Lower lobe of right lung (tissue), 2 donors: ENCODE measurements around the gene DLGAP1. TPM values are rescaled to one million over a fixed set of nuclear protein-coding genes. Genes with fewer than 3 reads are reported as not detected.

Experiments
- ATAC-seq, 2 donors: fragments of 200-7000 bp; cut with Tn5 transposase; one replicate each; pipeline ENCODE4 v1.9.1; 2020 to 2022; ENCODE audit warnings: mild to moderate bottlenecking in 2 of 2, moderate library complexity in 2 of 2
- DNase-seq: peaks from one replicate; pipeline ENCODE4 v3.0.0-alpha.2; 2020
- H3K27ac ChIP-seq: fragments of 200-600 bp; one replicate; pipeline ENCODE4 v1.8.0; 2022
- H3K27me3 ChIP-seq: fragments of 200-600 bp; one replicate; pipeline ENCODE4 v1.8.0; 2022; ENCODE audit warnings: low read depth
- H3K36me3 ChIP-seq: fragments of 200-600 bp; one replicate; pipeline ENCODE4 v1.8.0; 2022; ENCODE audit warnings: mild to moderate bottlenecking
- H3K4me1 ChIP-seq: fragments of 200-600 bp; one replicate; pipeline ENCODE4 v1.8.0; 2022
- H3K4me3 ChIP-seq: fragments of 200-600 bp; one replicate; pipeline ENCODE4 v1.8.0; 2022; ENCODE audit warnings: mild to moderate bottlenecking
- H3K9me3 ChIP-seq: fragments of 200-600 bp; one replicate; pipeline ENCODE4 v1.8.0; 2022
- intact Hi-C: fragments of 100-400 bp; cut with DNase I; formaldehyde crosslinking; loops from one replicate; pipeline ENCODE4 v1.11.0; 2022
- total RNA-seq: library from RNA; stranded (reverse); fragmentation: NEBNext Ultra II Directional; extraction: Animal tissue kit (Norgen Biotek cat#: 25700); gene quantifications from one replicate; pipeline ENCODE4 v1.2.1, GENCODE V29; 2021
- TF ChIP-seq, protein P1 (sequence below): fragments of 200-600 bp; IDR thresholded peaks from one replicate; pipeline ENCODE4 v1.8.0; 2022; ENCODE audit warnings: antibody characterized with exemption, mild to moderate bottlenecking
- donor health status: DM: no; HTN: yes; CAD: no; lungs with severe emphysema.

The DLGAP1 gene
- total RNA-seq, 1 donor from 2014 or later: 3.8 TPM

DNA sequence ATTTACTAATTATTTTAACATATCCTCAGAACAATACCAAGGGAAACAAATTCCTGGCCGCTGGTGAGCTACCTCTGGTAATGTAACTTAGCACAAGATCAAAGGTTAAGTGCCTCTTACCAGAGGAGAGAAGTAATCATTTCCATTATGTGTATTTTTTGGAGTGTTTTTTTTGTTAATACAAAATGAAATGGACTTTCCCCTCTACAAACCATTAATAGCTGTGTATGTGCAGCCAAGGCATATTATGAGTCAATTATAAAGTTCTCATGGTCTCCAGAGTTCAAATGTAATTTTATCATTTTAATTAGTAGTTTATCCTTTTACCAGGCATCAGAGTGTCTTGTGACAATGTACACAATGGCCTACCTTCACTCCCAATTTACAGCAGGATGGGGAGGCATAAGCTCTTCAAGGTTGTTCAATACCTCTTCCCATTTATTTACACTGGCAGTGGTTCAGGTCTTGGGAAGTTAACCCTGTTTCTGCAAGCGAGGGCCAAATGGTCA is 762.9 kb downstream of the DLGAP1 start:
- Histone ChIP-seq H3K36me3 (no peaks in the 10 kb centered on the region), H3K4me1 (peaks cover 3% of the 10 kb centered on the region), H3K27ac (no peak overlapping the region), H3K9me3 (no peaks in the 10 kb centered on the region), H3K27me3 (no peaks in the 10 kb centered on the region), H3K4me3 (no peak overlapping the region)
- intact Hi-C loops: no loop called here
- TF ChIP-seq, protein P1, sequence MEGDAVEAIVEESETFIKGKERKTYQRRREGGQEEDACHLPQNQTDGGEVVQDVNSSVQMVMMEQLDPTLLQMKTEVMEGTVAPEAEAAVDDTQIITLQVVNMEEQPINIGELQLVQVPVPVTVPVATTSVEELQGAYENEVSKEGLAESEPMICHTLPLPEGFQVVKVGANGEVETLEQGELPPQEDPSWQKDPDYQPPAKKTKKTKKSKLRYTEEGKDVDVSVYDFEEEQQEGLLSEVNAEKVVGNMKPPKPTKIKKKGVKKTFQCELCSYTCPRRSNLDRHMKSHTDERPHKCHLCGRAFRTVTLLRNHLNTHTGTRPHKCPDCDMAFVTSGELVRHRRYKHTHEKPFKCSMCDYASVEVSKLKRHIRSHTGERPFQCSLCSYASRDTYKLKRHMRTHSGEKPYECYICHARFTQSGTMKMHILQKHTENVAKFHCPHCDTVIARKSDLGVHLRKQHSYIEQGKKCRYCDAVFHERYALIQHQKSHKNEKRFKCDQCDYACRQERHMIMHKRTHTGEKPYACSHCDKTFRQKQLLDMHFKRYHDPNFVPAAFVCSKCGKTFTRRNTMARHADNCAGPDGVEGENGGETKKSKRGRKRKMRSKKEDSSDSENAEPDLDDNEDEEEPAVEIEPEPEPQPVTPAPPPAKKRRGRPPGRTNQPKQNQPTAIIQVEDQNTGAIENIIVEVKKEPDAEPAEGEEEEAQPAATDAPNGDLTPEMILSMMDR: no peak
- DNase-seq: no peak
- peak; percentile 46 to 80 for ATAC-seq

- TF ChIP-seq, protein P1: no peak
- intact Hi-C loops: no loop called here
- peaks cover 3% of the 10 kb centered on the region for H3K4me1 ChIP-seq
- H3K27ac ChIP-seq: no peak overlapping the region
- H3K36me3 ChIP-seq: no peaks in the 10 kb centered on the region
- H3K9me3 ChIP-seq: no peaks in the 10 kb centered on the region
- no peak for DNase-seq
- ATAC-seq: no peak
- no peak overlapping the region for H3K4me3 ChIP-seq
- no peaks in the 10 kb centered on the region for H3K27me3 ChIP-seq
Observed at GRCh38 chr18:3691705-3692104, 763.4 kb downstream of the DLGAP1 start.

DNA sequence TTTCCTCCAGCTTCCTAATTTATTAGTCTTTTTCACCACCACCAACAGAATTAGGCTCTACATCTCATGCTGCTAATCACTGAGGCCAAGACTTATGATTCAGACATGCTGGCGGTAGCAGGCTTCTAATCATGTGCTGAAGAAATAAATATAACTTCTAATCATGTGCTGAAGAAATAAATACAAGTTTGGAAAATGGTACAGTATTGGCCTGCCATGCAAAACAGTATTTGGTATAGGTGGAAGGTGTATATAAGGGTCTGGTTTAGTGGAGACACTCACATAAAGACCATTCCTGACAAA is 764.4 kb downstream of the DLGAP1 start:
- intact Hi-C loops: no loop called here

GRCh38 chr18:3689986-3690763 is 764.9 kb downstream of the DLGAP1 start:
- H3K36me3 ChIP-seq: no peaks in the 10 kb centered on the region
- H3K27ac ChIP-seq: no peak overlapping the region
- H3K9me3 ChIP-seq: no peaks in the 10 kb centered on the region
- peaks cover 3% of the 10 kb centered on the region for H3K4me1 ChIP-seq
- intact Hi-C loops: no loop called here
- no peaks in the 10 kb centered on the region for H3K27me3 ChIP-seq
- ATAC-seq (no peak), DNase-seq (no peak)
- TF ChIP-seq, protein P1: no peak
- no peak overlapping the region for H3K4me3 ChIP-seq

More for the DNA sequence above, 764.4 kb downstream of the DLGAP1 start:
- H3K9me3 ChIP-seq: no peaks in the 10 kb centered on the region
- no peaks in the 10 kb centered on the region for H3K36me3 ChIP-seq
- ATAC-seq: no peak
- TF ChIP-seq, protein P1: no peak
- H3K4me3 ChIP-seq: no peak overlapping the region
- no peak for DNase-seq
- H3K27ac ChIP-seq: no peak overlapping the region
- H3K4me1 ChIP-seq: peaks cover 3% of the 10 kb centered on the region
- H3K27me3 ChIP-seq: no peaks in the 10 kb centered on the region

DNA sequence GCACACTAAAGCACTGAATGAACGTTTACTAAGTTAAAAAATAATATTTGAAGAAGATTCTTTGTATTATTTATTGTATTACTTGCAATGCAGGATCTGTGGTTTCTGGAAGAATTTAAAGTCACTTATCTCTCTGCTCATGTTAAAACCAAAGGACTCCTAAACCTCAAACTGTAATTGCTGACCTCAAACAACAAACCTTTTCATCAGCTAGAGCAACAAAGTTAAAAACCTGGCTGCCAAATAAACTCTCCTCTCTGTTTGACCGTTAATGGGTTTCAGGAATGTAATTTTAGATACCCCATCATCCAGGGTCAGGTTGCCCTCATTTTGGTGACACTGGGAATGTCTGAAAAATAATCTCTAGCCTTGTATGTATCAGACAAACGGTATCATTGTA is 766.0 kb downstream of the DLGAP1 start:
- ATAC-seq: no peak
- Histone ChIP-seq H3K4me3 (no peak overlapping the region), H3K27me3 (no peaks in the 10 kb centered on the region), H3K36me3 (no peaks in the 10 kb centered on the region), H3K27ac (no peak overlapping the region), H3K4me1 (peaks cover 3% of the 10 kb centered on the region), H3K9me3 (no peaks in the 10 kb centered on the region)
- intact Hi-C loops: no loop called here
- no peak for DNase-seq
- TF ChIP-seq, protein P1: no peak
